Cardiac muscle cell (in vitro differentiated cells and primary cell): ENCODE results near the gene SKI. TPM values are rescaled to one million over a fixed set of nuclear protein-coding genes. Genes with fewer than 3 reads are reported as not detected.
"Not testable (repeated sequence)": the region's sequence is repeated elsewhere in the genome, so short reads cannot be mapped to it uniquely, and the experiment has no call there.

Experiments used
- DNase-seq, 2 donors: peaks; one replicate each; pipeline versions ENCODE4 v3.0.0 to v3.0.0-alpha.2; 2010 to 2017; ENCODE audit warnings: low read depth in 1 of 2, low spot score in 1 of 2
- H3K27ac ChIP-seq: fragments of 200-600 bp; sonication (generic); 2 replicates; pipeline ENCODE4 v1.5.1; 2016
- H3K27me3 ChIP-seq: fragments of 200-600 bp; sonication (generic); 2 replicates; pipeline ENCODE4 v1.6.0; 2016; ENCODE audit warnings: control low read depth
- H3K36me3 ChIP-seq: fragments of 200-600 bp; sonication (generic); 2 replicates; pipeline ENCODE4 v1.5.1; 2016; ENCODE audit warnings: control low read depth
- H3K4me1 ChIP-seq: fragments of 200-600 bp; sonication (generic); 2 replicates; pipeline ENCODE4 v1.8.1; 2017; ENCODE audit warnings: low read depth, mild to moderate bottlenecking, mixed run types
- H3K4me3 ChIP-seq: fragments of 200-600 bp; sonication (generic); 2 replicates; pipeline ENCODE4 v1.5.1; 2016; ENCODE audit warnings: mild to moderate bottlenecking
- H3K9me3 ChIP-seq: fragments of 200-600 bp; sonication (generic); 2 replicates; pipeline ENCODE4 v1.5.1; 2017; ENCODE audit warnings: low read depth, mild to moderate bottlenecking, control low read depth
- polyA plus RNA-seq: library from polyadenylated mRNA; unstranded; fragments of >200 nt; fragmentation: Nextera tagmentation; extraction: Ambion mirVana; gene quantifications from 2 replicates; pipeline ENCODE4 v1.2.1, GENCODE V29; 2016
- total RNA-seq: library from RNA; depleted of rRNA; stranded (reverse); fragments of >200 nt; gene quantifications from 2 replicates; pipeline ENCODE4 v1.2.3, GENCODE V29; 2016
- TF ChIP-seq, protein P1 (sequence below): IDR thresholded peaks from 2 replicates; pipeline ENCODE4 v1.5.1; 2012; ENCODE audit warnings: low read depth, mild to moderate bottlenecking, low read length

SKI gene
- total and polyA plus RNA-seq, 2 experiments from 2014 or later, result 2.7 to 31.9 TPM

DNA sequence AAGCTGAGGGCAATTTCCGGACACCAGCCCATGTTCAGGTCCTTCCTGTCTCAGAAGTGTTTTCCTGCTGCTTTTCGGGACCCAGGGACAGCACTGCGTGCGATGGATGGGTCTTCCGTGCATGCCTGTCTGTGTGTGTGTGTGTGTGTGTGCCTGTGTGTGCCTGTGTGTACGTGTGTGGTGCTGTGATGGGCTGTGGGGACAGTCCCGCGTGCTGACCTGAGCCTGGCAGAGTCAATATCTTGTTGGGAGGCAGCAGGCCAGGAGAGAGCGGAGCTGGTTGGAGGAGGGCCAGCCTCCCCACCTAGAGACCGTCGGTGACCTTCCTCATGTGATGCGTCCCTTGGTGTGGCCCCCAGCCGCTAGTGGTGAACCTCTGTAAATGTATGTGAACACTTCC, 13.7 kb downstream of the SKI start:
- Histone ChIP-seq H3K27ac (peak overlapping the region; percentile 39), H3K4me3 (no peak overlapping the region), H3K9me3 (no peaks in the 10 kb centered on the region), H3K4me1 (peaks cover 10% of the 10 kb centered on the region), H3K27me3 (no peaks in the 10 kb centered on the region), H3K36me3 (no peaks in the 10 kb centered on the region)
- TF ChIP-seq, protein P1, sequence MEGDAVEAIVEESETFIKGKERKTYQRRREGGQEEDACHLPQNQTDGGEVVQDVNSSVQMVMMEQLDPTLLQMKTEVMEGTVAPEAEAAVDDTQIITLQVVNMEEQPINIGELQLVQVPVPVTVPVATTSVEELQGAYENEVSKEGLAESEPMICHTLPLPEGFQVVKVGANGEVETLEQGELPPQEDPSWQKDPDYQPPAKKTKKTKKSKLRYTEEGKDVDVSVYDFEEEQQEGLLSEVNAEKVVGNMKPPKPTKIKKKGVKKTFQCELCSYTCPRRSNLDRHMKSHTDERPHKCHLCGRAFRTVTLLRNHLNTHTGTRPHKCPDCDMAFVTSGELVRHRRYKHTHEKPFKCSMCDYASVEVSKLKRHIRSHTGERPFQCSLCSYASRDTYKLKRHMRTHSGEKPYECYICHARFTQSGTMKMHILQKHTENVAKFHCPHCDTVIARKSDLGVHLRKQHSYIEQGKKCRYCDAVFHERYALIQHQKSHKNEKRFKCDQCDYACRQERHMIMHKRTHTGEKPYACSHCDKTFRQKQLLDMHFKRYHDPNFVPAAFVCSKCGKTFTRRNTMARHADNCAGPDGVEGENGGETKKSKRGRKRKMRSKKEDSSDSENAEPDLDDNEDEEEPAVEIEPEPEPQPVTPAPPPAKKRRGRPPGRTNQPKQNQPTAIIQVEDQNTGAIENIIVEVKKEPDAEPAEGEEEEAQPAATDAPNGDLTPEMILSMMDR, result no peak
- DNase-seq, result no peak

DNA sequence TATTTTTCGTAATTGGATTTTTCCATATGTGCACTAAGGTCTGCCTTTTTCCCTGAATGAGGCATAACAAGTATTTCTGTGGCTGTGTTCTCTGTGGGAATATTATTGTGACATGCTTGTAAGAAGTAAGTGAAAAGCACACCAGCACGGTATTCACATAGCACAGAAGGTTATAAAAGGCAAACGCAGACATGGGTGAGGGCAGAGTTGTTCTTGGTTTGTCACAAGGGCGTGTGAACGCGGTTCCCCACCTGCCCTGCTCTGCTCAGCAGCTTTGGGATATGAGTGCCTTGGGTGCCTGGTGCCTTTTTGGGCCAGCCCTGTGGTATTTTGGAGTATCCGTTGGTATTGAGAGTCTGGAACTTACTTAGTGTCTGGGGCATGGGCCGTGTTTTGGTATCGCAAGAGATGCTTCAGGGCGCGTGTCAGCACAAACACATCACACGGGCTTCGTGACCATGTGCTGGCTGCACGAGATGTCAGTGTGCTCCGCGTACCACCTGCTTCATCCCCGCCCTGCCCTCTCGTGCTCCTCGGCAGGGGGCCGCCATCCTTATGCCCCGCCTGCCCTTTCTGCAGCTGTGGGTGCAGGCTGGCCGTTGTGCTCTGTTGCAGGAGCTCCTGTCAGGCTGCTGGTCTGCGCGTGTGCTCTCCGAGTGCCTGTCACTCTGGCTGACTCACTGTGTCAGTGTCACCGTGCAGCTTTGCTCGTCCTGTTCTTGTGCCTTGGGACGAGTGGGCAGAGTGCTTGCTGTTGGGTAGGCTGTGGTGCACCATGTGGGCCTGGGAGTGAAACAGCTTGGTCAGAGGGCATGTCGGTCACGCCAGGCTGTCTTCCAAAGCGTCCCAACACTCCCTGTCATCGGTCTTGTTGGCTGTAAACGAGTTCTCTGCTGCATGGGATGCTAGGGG, 15.0 kb downstream of the SKI start:
- no peaks in the 10 kb centered on the region for H3K27me3 ChIP-seq
- no peaks in the 10 kb centered on the region for H3K36me3 ChIP-seq
- TF ChIP-seq, protein P1, result no peak
- DNase-seq, result no peak
- H3K4me1 ChIP-seq, result peaks cover 17% of the 10 kb centered on the region
- no peak overlapping the region for H3K27ac ChIP-seq
- H3K4me3 ChIP-seq, result no peak overlapping the region
- H3K9me3 ChIP-seq, result no peaks in the 10 kb centered on the region

DNA sequence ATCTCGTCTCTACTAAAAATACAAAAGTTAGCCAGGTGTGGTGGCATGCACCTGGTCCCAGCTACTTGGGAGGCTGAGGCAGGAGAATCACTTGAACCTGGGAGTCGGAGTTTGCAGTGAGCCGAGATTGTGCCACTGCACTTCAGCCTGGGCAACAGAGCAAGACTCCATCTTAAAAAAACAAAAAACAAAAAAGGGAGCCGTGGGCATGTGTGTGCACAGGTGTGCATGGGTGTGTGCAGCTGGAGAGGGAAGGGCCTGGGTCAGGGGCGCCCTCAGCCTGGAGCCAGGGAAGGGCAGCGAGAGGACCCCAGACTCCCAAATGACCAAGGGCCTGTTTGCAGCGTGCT, 18.9 kb downstream of the SKI start:
- not testable (repeated sequence) for H3K4me3 ChIP-seq, H3K27me3 ChIP-seq, H3K9me3 ChIP-seq, DNase-seq, H3K36me3 ChIP-seq, H3K27ac ChIP-seq
- peaks cover 17% of the 10 kb centered on the region for H3K4me1 ChIP-seq

DNA sequence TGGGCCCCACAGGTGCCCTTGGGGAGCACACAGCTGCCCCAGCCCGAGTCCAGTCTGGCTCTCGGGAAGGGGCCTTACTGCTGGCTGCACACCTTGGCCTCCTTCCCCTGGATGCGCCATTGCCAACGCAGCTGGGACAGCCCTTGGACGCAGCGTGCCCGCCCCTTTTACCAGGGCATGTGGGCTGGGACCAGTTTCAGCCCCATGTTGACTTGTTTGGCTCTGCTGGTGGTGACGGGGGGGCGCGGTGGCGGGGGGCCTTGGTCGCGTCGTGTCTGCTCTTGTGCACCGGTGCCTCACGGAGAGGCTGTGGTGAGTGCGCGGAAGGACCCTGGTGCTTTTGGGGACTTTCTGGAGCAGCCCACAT, 19.6 kb downstream of the SKI start:
- Histone ChIP-seq H3K4me1 (peaks cover 17% of the 10 kb centered on the region), H3K4me3 (no peak overlapping the region), H3K9me3 (no peaks in the 10 kb centered on the region), H3K36me3 (no peaks in the 10 kb centered on the region), H3K27ac (no peak overlapping the region), H3K27me3 (no peaks in the 10 kb centered on the region)
- TF ChIP-seq, protein P1, result no peak
- DNase-seq, result no peak

DNA sequence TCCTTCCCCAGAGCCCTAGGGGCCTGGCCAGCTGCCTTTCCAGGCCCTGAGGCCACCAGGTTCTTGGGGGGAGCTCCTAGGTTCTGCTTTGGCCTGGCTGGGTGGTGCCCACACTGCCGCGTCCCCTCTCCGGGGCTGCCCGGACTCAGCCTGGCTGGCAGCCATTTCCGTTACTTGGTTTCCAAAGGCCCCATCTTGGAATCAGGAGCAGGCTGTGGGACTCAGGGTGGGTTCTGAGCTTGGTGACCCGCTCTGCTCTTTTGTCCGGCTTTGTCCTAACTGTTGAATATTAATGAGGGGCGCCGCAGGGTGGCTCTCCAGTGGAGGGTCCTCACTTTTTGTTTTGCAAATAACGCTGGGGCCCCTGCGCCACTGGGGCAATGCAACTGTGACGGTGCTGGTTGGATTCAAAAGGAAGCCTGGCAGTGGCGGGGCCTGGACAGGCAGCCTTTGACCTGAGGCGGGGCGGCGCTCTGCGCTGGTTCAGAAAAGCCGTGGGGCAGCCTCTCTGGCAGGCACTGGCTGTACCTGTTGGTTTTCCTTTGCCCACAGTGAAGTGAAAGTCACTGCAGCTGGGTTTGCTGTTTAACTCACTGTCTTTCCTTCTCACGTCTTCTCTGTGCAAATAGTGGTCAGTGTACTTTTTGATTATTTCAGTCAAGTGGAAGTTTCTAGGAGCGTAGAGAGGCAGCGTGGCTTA, 20.2 kb downstream of the SKI start:
- Histone ChIP-seq H3K4me3 (no peak overlapping the region), H3K4me1 (peaks cover 17% of the 10 kb centered on the region), H3K27ac (no peak overlapping the region), H3K36me3 (no peaks in the 10 kb centered on the region), H3K9me3 (no peaks in the 10 kb centered on the region), H3K27me3 (no peaks in the 10 kb centered on the region)
- DNase-seq, result no peak
- TF ChIP-seq, protein P1, result no peak
